ENCODE results near the gene KCNJ2.

Gene KCNJ2

GRCh38 chr17:70130289-70130688, 39.0 kb upstream of the KCNJ2 start:
- TF ChIP-seq CREB1 (IDR thresholded peaks at IDR 0.05; ENCODE audit: low read depth) (no peak), USF1 (IDR thresholded peaks at IDR 0.05) (no peak), EP300 (IDR thresholded peaks at IDR 0.05; ENCODE audit: borderline replicate concordance) (no peak), EGR1 (IDR thresholded peaks at IDR 0.05) (no peak), NFIC (IDR thresholded peaks at IDR 0.05) (no peak), RAD21 (IDR thresholded peaks at IDR 0.05; ENCODE audit: low read depth) (no peak), TCF12 (IDR thresholded peaks at IDR 0.05; ENCODE audit: low read depth) (no peak), MAX (IDR thresholded peaks at IDR 0.05) (no peak), ZBTB7A (IDR thresholded peaks at IDR 0.05; ENCODE audit: low read depth) (no peak), FOXM1 (IDR thresholded peaks at IDR 0.05; ENCODE audit: borderline replicate concordance, low read depth) (no peak), YY1 (IDR thresholded peaks at IDR 0.05; ENCODE audit: low read depth) (no peak), TAF1 (IDR thresholded peaks at IDR 0.05; ENCODE audit: low read depth) (no peak), CEBPB (IDR thresholded peaks at IDR 0.05) (no peak), TEAD4 (IDR thresholded peaks at IDR 0.05) (no peak), REST (IDR thresholded peaks at IDR 0.05; ENCODE audit: low read depth) (no peak)

GRCh38 chr17:70132505-70132904, 36.8 kb upstream of the KCNJ2 start:
- TF ChIP-seq TEAD4 (IDR thresholded peaks at IDR 0.05) (no peak), USF1 (IDR thresholded peaks at IDR 0.05) (no peak), TCF12 (IDR thresholded peaks at IDR 0.05; ENCODE audit: low read depth) (no peak), CEBPB (IDR thresholded peaks at IDR 0.05) (no peak), RAD21 (IDR thresholded peaks at IDR 0.05; ENCODE audit: low read depth) (no peak), EP300 (IDR thresholded peaks at IDR 0.05; ENCODE audit: borderline replicate concordance) (no peak), EGR1 (IDR thresholded peaks at IDR 0.05) (no peak), NFIC (IDR thresholded peaks at IDR 0.05) (no peak), FOXM1 (IDR thresholded peaks at IDR 0.05; ENCODE audit: borderline replicate concordance, low read depth) (no peak), TAF1 (IDR thresholded peaks at IDR 0.05; ENCODE audit: low read depth) (no peak), ZBTB7A (IDR thresholded peaks at IDR 0.05; ENCODE audit: low read depth) (no peak), CREB1 (IDR thresholded peaks at IDR 0.05; ENCODE audit: low read depth) (no peak), MAX (IDR thresholded peaks at IDR 0.05) (no peak)

GRCh38 chr17:70134042-70134441, 35.3 kb upstream of the KCNJ2 start:
- TF ChIP-seq MAX (IDR thresholded peaks at IDR 0.05) (no peak), ZBTB7A (IDR thresholded peaks at IDR 0.05; ENCODE audit: low read depth) (no peak), CEBPB (IDR thresholded peaks at IDR 0.05) (no peak), EGR1 (IDR thresholded peaks at IDR 0.05) (no peak), YY1 (IDR thresholded peaks at IDR 0.05; ENCODE audit: low read depth) (no peak), USF1 (IDR thresholded peaks at IDR 0.05) (no peak), NFIC (IDR thresholded peaks at IDR 0.05) (no peak), TCF12 (IDR thresholded peaks at IDR 0.05; ENCODE audit: low read depth) (no peak), REST (IDR thresholded peaks at IDR 0.05; ENCODE audit: low read depth) (no peak), TEAD4 (IDR thresholded peaks at IDR 0.05) (no peak)

- TF ChIP-seq TEAD4 (IDR thresholded peaks at IDR 0.05) (no peak), EGR1 (IDR thresholded peaks at IDR 0.05) (no peak)
Measured at GRCh38 chr17:70134777-70135176, 34.6 kb upstream of the KCNJ2 start.

- no peak for TF ChIP-seq RAD21 (IDR thresholded peaks at IDR 0.05; ENCODE audit: low read depth)
- no peak for TF ChIP-seq YY1 (IDR thresholded peaks at IDR 0.05; ENCODE audit: low read depth)
- no peak for TF ChIP-seq TCF12 (IDR thresholded peaks at IDR 0.05; ENCODE audit: low read depth)
- TF ChIP-seq REST (IDR thresholded peaks at IDR 0.05; ENCODE audit: low read depth): no peak
- TF ChIP-seq EP300 (IDR thresholded peaks at IDR 0.05; ENCODE audit: borderline replicate concordance): no peak
- TF ChIP-seq TEAD4 (IDR thresholded peaks at IDR 0.05): no peak
- TF ChIP-seq USF1 (IDR thresholded peaks at IDR 0.05): no peak
- no peak for TF ChIP-seq EGR1 (IDR thresholded peaks at IDR 0.05)
- TF ChIP-seq TAF1 (IDR thresholded peaks at IDR 0.05; ENCODE audit: low read depth): no peak
- no peak for TF ChIP-seq CEBPB (IDR thresholded peaks at IDR 0.05)
- TF ChIP-seq CREB1 (IDR thresholded peaks at IDR 0.05; ENCODE audit: low read depth): no peak
Measured at GRCh38 chr17:70136131-70136530, 33.2 kb upstream of the KCNJ2 start.
